Effector memory CD4-positive, alpha-beta T cell (primary cell): ENCODE measurements around the gene MTCL1.

Experiments
- DNase-seq, 3 donors: peaks; one replicate each; pipeline ENCODE4 v3.0.0-alpha.2; 2020
- H3K27ac ChIP-seq: 2 replicates; pipeline ENCODE4 v1.7.0; 2013; ENCODE audit warnings: mild to moderate bottlenecking, low read length, moderate library complexity; ENCODE audit not compliant: insufficient read depth, poor library complexity, severe bottlenecking
- H3K27me3 ChIP-seq: replicated peaks from 2 replicates; pipeline ENCODE4 v1.7.0; 2013; ENCODE audit warnings: mild to moderate bottlenecking, low read length; ENCODE audit not compliant: insufficient read depth, control insufficient read depth, poor library complexity, severe bottlenecking
- H3K36me3 ChIP-seq: 2 replicates; pipeline ENCODE4 v1.7.0; 2013; ENCODE audit warnings: mild to moderate bottlenecking, low read length, moderate library complexity; ENCODE audit not compliant: control insufficient read depth, insufficient read depth
- H3K4me1 ChIP-seq: 2 replicates; pipeline ENCODE4 v1.7.0; 2013; ENCODE audit warnings: low read length, mild to moderate bottlenecking; ENCODE audit not compliant: control insufficient read depth, insufficient read depth, poor library complexity, severe bottlenecking
- H3K4me3 ChIP-seq: 2 replicates; pipeline ENCODE4 v1.7.0; 2013; ENCODE audit warnings: low read length, low read depth, mild to moderate bottlenecking; ENCODE audit not compliant: insufficient read depth, poor library complexity, severe bottlenecking
- H3K9me3 ChIP-seq: 2 replicates; pipeline ENCODE4 v1.7.0; 2013; ENCODE audit warnings: mild to moderate bottlenecking, low read length, moderate library complexity; ENCODE audit not compliant: control insufficient read depth

Gene MTCL1

GRCh38 chr18:8722946-8723820 lies 17.8 kb downstream of the MTCL1 start:
- Histone ChIP-seq H3K27ac (no peak overlapping the region), H3K27me3 (no peaks in the 10 kb centered on the region), H3K4me1 (no peaks in the 10 kb centered on the region), H3K36me3 (no peaks in the 10 kb centered on the region), H3K9me3 (no peaks in the 10 kb centered on the region), H3K4me3 (no peak overlapping the region)
- DNase-seq: no peak

DNA sequence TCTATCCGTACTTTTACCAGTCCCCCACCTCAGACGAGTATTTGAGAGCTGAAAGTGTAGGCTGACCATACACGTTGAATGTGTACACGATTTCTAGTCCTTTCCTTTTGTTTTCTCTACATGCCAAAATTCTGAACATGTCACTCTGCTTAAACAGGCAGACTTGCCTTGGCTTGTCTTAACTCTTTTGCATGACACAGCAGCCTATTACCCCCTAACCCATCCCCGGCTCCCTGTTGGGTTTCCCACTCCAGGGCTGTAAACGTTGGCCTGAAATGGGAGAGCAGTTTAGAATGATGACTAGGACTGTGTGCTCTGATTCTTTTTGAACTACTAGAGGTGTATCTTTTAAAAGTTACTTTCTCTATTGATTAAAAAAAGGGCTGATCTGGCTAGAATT lies 19.1 kb downstream of the MTCL1 start:
- no peak for DNase-seq
- Histone ChIP-seq H3K4me3 (no peak overlapping the region), H3K36me3 (no peaks in the 10 kb centered on the region)

DNA sequence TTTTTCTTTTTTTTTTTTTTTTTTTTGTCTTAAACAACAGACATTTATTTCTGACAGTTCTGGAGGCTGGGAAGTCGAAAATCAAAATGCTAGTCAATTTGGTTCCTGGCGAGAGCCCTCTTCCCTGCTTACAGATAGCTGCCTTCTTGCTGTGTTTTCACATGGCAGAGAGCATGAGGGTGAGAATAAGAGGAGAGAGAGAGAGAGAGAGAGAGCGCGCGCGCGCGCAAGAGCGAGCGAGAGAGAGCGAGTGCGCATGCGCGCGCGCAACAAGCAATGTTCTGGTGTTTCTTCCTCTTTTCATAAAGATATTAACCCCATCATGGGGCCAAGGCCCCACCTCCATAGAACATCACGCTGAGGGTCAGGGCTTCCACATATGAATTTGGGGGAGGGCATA lies 20.9 kb downstream of the MTCL1 start:
- H3K27me3 ChIP-seq: no peaks in the 10 kb centered on the region
- no peak for DNase-seq
- no peak overlapping the region for H3K27ac ChIP-seq
- no peak overlapping the region for H3K4me3 ChIP-seq
- H3K4me1 ChIP-seq: no peaks in the 10 kb centered on the region
- H3K9me3 ChIP-seq: no peaks in the 10 kb centered on the region
- H3K36me3 ChIP-seq: no peaks in the 10 kb centered on the region

More for the DNA sequence above, 19.1 kb downstream of the MTCL1 start:
- no peaks in the 10 kb centered on the region for H3K4me1 ChIP-seq
- H3K27ac ChIP-seq: no peak overlapping the region
- H3K27me3 ChIP-seq: no peaks in the 10 kb centered on the region
- no peaks in the 10 kb centered on the region for H3K9me3 ChIP-seq

GRCh38 chr18:8726963-8727705 lies 21.8 kb downstream of the MTCL1 start:
- no peak overlapping the region for H3K27ac ChIP-seq
- H3K4me1 ChIP-seq: no peaks in the 10 kb centered on the region
- no peaks in the 10 kb centered on the region for H3K27me3 ChIP-seq
- no peaks in the 10 kb centered on the region for H3K36me3 ChIP-seq
- no peaks in the 10 kb centered on the region for H3K9me3 ChIP-seq
- no peak overlapping the region for H3K4me3 ChIP-seq
- no peak for DNase-seq

DNA sequence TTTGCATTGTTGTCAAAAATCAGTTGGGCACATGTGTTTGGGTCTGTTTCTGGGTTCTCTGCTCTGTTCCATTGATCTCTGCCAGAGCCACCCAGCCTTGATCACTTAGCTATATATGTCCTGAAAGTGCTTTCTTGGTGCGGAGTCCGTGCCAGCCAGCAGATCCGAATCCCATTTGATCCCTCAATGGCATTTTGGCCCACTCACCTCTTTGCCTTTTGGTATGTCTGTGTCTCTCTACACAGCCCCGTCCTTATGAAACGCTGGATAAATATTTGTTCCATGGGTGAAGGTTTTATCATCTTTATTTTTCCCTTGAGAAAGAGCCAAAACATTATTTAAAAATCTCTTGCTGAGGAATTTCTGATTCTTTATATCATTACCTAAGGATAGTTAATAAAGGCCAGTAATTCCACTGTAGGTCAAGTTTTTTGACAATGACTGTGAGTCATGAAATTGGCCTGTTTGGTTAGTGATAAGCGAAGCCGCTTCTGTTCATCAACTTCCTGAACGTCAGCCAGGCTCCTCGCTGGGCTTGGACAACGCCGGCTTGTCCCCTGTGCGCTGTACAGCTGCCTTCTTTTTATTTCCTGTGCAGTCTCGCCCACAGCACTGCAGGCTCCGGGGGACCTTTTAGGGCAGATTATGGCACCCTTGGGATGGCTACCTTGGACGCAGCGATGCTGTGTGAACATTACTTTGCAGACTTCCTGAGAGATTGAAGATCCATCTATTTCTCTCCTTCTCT lies 24.9 kb downstream of the MTCL1 start:
- no peak for DNase-seq
- Histone ChIP-seq H3K27ac (no peak overlapping the region), H3K4me1 (no peaks in the 10 kb centered on the region), H3K36me3 (no peaks in the 10 kb centered on the region), H3K9me3 (no peaks in the 10 kb centered on the region), H3K27me3 (no peaks in the 10 kb centered on the region), H3K4me3 (no peak overlapping the region)

GRCh38 chr18:8732442-8733360 lies 27.3 kb downstream of the MTCL1 start:
- H3K27ac ChIP-seq: no peak overlapping the region
- no peak overlapping the region for H3K4me3 ChIP-seq
- H3K36me3 ChIP-seq: no peaks in the 10 kb centered on the region
- no peaks in the 10 kb centered on the region for H3K4me1 ChIP-seq
- no peaks in the 10 kb centered on the region for H3K27me3 ChIP-seq
- no peaks in the 10 kb centered on the region for H3K9me3 ChIP-seq
- DNase-seq: no peak

DNA sequence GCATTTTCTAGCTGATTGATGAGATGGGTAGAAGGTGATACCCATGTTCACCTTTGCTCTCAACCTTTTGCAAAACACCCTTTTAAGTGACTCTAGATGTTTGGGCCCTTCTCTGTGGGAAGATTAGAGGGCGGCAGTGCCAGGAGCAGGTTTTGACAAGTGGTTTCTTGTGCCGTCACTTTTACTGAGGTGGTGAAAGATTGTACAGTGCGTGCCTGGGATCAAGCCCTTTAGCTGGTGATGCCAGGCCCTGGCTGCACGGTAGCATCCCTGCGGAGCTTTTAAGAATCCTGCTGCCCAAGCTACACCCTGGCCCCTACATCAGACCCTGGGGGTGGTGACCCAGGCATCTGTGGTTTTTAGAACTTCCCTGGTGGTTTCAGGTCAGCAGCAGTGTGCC lies 29.1 kb downstream of the MTCL1 start:
- no peaks in the 10 kb centered on the region for H3K36me3 ChIP-seq
- H3K27me3 ChIP-seq: no peaks in the 10 kb centered on the region
- no peak overlapping the region for H3K27ac ChIP-seq
- H3K4me3 ChIP-seq: no peak overlapping the region
- no peaks in the 10 kb centered on the region for H3K4me1 ChIP-seq
- H3K9me3 ChIP-seq: no peaks in the 10 kb centered on the region
- no peak for DNase-seq

DNA sequence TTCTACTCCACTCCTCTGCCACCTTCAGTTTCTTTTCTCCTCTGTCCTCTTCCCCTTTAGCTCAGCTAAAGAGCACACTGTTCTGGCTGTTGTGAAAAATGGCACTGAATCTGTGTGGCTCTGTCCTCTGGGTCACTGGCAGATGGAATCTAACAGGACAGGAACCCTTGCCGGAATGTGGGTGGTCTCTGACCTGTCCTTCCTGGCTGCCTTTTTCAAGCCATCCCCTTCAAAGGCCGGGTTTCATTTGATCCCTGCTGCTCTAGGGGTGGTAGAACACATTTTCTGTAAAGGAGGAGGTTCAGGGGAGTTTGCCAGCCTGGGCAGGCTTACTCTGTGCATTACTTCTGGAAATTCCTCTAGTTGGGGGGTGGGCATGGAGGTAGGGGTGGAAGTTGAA lies 29.9 kb downstream of the MTCL1 start:
- Histone ChIP-seq H3K27ac (no peak overlapping the region), H3K4me1 (no peaks in the 10 kb centered on the region), H3K9me3 (no peaks in the 10 kb centered on the region), H3K4me3 (no peak overlapping the region), H3K27me3 (no peaks in the 10 kb centered on the region), H3K36me3 (no peaks in the 10 kb centered on the region)
- DNase-seq: no peak

DNA sequence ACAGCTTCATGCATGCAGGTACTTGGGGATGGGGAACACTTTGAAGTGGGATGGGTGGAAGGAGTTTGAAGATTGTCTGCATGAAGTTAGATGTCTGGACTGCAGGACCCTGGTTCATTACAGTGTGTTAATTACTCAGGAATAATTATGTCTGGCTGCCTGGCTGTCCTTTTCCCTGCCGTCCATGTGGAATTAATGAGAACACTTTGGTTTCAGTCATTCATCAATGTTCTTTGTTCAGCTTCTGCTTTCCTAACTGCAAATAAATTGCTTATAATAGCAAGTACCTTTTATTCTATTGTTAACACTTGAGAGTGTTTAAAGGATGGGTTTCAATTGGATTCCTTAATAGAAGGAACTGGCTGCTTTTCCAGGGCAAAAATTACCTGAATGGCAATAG lies 35.8 kb downstream of the MTCL1 start:
- H3K9me3 ChIP-seq: no peaks in the 10 kb centered on the region
- DNase-seq: no peak
- H3K36me3 ChIP-seq: no peaks in the 10 kb centered on the region
- no peak overlapping the region for H3K27ac ChIP-seq
- H3K4me1 ChIP-seq: peaks cover 8% of the 10 kb centered on the region
- no peaks in the 10 kb centered on the region for H3K27me3 ChIP-seq
- no peak overlapping the region for H3K4me3 ChIP-seq
